ENCODE results near the gene THAP3. TPM values are rescaled to one million over a fixed set of nuclear protein-coding genes. Genes with fewer than 3 reads are reported as not detected.
"Not testable (repeated sequence)": the region's sequence is repeated elsewhere in the genome, so short reads cannot be mapped to it uniquely, and the experiment has no call there.

The THAP3 gene
- total RNA-seq, 4 donors from 2014 or later: 13.8 to 34.6 (median 25.0) TPM

- 77% methylated on average over 5 of the region's 6 CpGs for WGBS
- H3K36me3 ChIP-seq: peaks cover 30 to 63% (median 52%) of the 10 kb centered on the region in 4 donors
- no peak for TF ChIP-seq POLR2A (IDR thresholded peaks at IDR 0.05; ENCODE audit: low read depth)
- no peak for TF ChIP-seq EP300 (IDR thresholded peaks at IDR 0.05)
Observed at GRCh38 chr1:6652986-6653385, 28.3 kb downstream of the THAP3 start.

GRCh38 chr1:6653436-6654290 is 29.0 kb downstream of the THAP3 start:
- intact Hi-C loops (cut with DNase I): no loop called here
- TF ChIP-seq EP300 (IDR thresholded peaks at IDR 0.05): no peak
- no peak for TF ChIP-seq POLR2AphosphoS5 (IDR thresholded peaks at IDR 0.05)
- no peak for TF ChIP-seq POLR2A (IDR thresholded peaks at IDR 0.05; ENCODE audit: low read depth)
- no peak for TF ChIP-seq CTCF (IDR thresholded peaks at IDR 0.05)
- no peaks in the 10 kb centered on the region for H3K9me3 ChIP-seq
- H3K36me3 ChIP-seq: peaks cover 30 to 62% (median 50%) of the 10 kb centered on the region in 4 donors
- H3K27me3 ChIP-seq: no peaks in the 10 kb centered on the region
- 90% methylated on average over 23 of the region's 23 CpGs for WGBS
- no peak overlapping the region for H3K4me3 ChIP-seq
- no peak overlapping the region for H3K27ac ChIP-seq (replicated peaks in 1 of 4)
- no peak for DNase-seq (ENCODE audit: extremely low spot score)
- H3K4me1 ChIP-seq: no peaks in the 10 kb centered on the region

More at GRCh38 chr1:6652986-6653385, 28.3 kb downstream of the THAP3 start:
- DNase-seq (ENCODE audit: extremely low spot score): no peak
- Histone ChIP-seq H3K9me3 (no peaks in the 10 kb centered on the region), H3K4me1 (no peaks in the 10 kb centered on the region), H3K27ac (replicated peaks in 1 of 4) (no peak overlapping the region), H3K27me3 (no peaks in the 10 kb centered on the region), H3K4me3 (no peak overlapping the region)
- intact Hi-C loops (cut with DNase I): no loop called here

- H3K9me3 ChIP-seq: no peaks in the 10 kb centered on the region
- H3K36me3 ChIP-seq: peaks cover 17 to 30% (median 24%) of the 10 kb centered on the region in 4 donors
- H3K27ac ChIP-seq (replicated peaks in 1 of 4): no peak overlapping the region
- no peak for DNase-seq (ENCODE audit: extremely low spot score)
- TF ChIP-seq EP300 (IDR thresholded peaks at IDR 0.05): no peak
- TF ChIP-seq CTCF (IDR thresholded peaks at IDR 0.05): no peak
- no peak for TF ChIP-seq POLR2A (IDR thresholded peaks at IDR 0.05; ENCODE audit: low read depth)
- TF ChIP-seq POLR2AphosphoS5 (IDR thresholded peaks at IDR 0.05): no peak
- no peaks in the 10 kb centered on the region for H3K27me3 ChIP-seq
- intact Hi-C loops (cut with DNase I): no loop called here
- 89% methylated on average over 5 of the region's 6 CpGs for WGBS
- no peaks in the 10 kb centered on the region for H3K4me1 ChIP-seq
- H3K4me3 ChIP-seq: no peak overlapping the region
Observed at GRCh38 chr1:6657138-6657537, 32.5 kb downstream of the THAP3 start.

- H3K4me3 ChIP-seq: no peak overlapping the region
- intact Hi-C loops (cut with DNase I): no loop called here
- no peak for DNase-seq (ENCODE audit: extremely low spot score)
- H3K36me3 ChIP-seq: peaks cover 3 to 18% (median 10%) of the 10 kb centered on the region in 4 donors
- no peaks in the 10 kb centered on the region for H3K27me3 ChIP-seq
- WGBS: 86% methylated on average over 5 of the region's 5 CpGs
- TF ChIP-seq POLR2A (IDR thresholded peaks at IDR 0.05; ENCODE audit: low read depth): no peak
- no peak for TF ChIP-seq CTCF (IDR thresholded peaks at IDR 0.05)
- TF ChIP-seq EP300 (IDR thresholded peaks at IDR 0.05): no peak
- no peak for TF ChIP-seq POLR2AphosphoS5 (IDR thresholded peaks at IDR 0.05)
- no peaks in the 10 kb centered on the region for H3K9me3 ChIP-seq
- no peak overlapping the region for H3K27ac ChIP-seq (replicated peaks in 1 of 4)
- H3K4me1 ChIP-seq: no peaks in the 10 kb centered on the region
Observed at GRCh38 chr1:6658359-6659060, 33.8 kb downstream of the THAP3 start.

DNA sequence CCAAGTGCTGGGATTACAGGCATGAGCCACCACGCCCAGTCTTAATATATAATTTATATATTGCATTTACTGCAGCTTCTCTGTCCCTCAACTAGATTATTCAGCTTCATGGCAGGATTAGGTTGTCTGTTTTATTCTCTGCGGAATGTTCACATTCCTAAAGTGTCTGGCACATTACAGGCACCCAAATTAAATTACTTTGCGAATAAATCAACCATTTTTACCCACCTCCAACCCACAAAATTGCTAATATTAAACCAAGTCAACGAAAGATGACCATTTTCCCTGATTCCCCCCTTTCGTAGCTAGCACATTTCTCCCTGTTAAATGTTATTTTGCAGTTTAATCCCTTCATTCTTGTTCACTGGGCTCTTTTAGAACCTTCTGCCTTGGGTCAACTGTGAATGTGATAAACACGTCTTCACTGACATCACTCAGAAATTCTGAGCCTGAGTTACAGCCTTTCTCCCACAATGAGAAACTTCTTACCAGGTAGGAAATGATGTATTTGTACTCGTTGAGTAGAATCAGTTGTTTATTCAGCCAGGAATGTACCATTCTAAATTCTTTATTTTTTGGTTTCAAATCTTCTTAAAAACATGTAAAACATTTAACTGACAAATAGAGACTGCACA is 35.9 kb downstream of the THAP3 start:
- DNase-seq (ENCODE audit: extremely low spot score): no peak
- Histone ChIP-seq H3K4me1 (no peaks in the 10 kb centered on the region), H3K4me3 (no peak overlapping the region), H3K36me3 (peaks cover 5 to 17% (median 9%) of the 10 kb centered on the region in 4 donors), H3K27me3 (no peaks in the 10 kb centered on the region), H3K27ac (replicated peaks in 1 of 4) (no peak overlapping the region), H3K9me3 (no peaks in the 10 kb centered on the region)
- WGBS: 86% methylated on average over 7 of the region's 7 CpGs
- intact Hi-C loops (cut with DNase I): no loop called here
- TF ChIP-seq POLR2A (IDR thresholded peaks at IDR 0.05; ENCODE audit: low read depth) (no peak), EP300 (IDR thresholded peaks at IDR 0.05) (no peak), CTCF (IDR thresholded peaks at IDR 0.05) (no peak), POLR2AphosphoS5 (IDR thresholded peaks at IDR 0.05) (no peak)

GRCh38 chr1:6662468-6662867 is 37.8 kb downstream of the THAP3 start:
- H3K27me3 ChIP-seq; H3K4me1 ChIP-seq; H3K9me3 ChIP-seq; H3K4me3 ChIP-seq; H3K27ac ChIP-seq (replicated peaks in 1 of 4); intact Hi-C loops (cut with DNase I); DNase-seq (ENCODE audit: extremely low spot score): not testable (repeated sequence)
- H3K36me3 ChIP-seq: peaks cover 14 to 32% (median 24%) of the 10 kb centered on the region in 4 donors
- WGBS: 94% methylated on average over 7 of the region's 7 CpGs

Data from esophagus muscularis mucosa (tissue), 4 donors.